NCI-H2227 (cell line): ENCODE results near the gene CPNE7.

Source experiments
- DNase-seq: peaks from one replicate; lab custom pipeline; 2025; ENCODE audit not compliant: unreplicated experiment; lab: John Stamatoyannopoulos, UW

CPNE7 gene

GRCh38 chr16:89548344-89549006 lies 27.1 kb upstream of the CPNE7 start:
- no peak for DNase-seq

- no peak for DNase-seq
These were observed 26.4 kb upstream of the CPNE7 start for GRCh38 chr16:89549007-89549700.

- DNase-seq = no peak
These were observed 25.0 kb upstream of the CPNE7 start for GRCh38 chr16:89550421-89551007.

GRCh38 chr16:89552329-89552728 lies 23.2 kb upstream of the CPNE7 start:
- DNase-seq = no peak

DNA sequence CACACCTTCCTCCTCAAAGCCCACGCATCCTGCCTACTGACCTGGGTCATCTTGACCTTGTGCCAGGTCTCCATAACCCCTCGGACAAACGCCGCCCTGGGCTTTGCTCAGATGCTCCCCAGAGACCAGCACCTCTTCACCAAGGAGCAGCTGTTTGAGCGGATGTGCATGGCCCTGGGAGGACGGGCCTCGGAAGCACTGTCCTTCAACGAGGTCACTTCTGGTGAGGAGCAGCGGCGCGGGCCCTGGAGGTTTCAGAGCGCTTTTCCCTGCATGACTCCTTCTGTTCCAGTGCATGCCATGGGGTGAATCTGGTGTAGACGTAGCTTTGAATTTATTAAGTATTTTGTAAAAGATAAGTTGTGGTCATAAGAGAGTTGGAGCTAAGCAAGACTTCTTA lies 22.6 kb upstream of the CPNE7 start:
- no peak for DNase-seq

- DNase-seq = no peak
These were observed 21.8 kb upstream of the CPNE7 start for GRCh38 chr16:89553733-89554132.

DNA sequence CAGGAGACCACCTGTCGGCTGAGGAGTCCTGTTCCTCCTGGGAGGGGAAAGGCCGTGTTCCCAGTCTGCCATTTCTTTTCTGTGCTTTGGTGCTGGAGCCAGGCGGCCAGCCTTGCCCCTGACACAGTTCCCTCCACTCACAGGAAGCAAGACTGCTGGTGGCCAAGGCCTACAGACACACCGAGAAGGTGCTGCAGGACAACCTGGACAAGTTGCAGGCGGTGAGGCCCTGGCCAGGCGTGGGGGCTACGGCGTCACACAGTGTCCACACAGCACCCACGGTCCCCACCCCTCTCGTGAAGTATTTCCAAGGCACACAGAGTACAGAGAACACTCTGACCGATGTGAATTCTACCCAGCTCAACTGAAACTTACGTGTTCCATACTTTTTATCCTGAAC lies 21.2 kb upstream of the CPNE7 start:
- DNase-seq = no peak

- DNase-seq = no peak
These were observed 20.3 kb upstream of the CPNE7 start for GRCh38 chr16:89555265-89555664.

DNA sequence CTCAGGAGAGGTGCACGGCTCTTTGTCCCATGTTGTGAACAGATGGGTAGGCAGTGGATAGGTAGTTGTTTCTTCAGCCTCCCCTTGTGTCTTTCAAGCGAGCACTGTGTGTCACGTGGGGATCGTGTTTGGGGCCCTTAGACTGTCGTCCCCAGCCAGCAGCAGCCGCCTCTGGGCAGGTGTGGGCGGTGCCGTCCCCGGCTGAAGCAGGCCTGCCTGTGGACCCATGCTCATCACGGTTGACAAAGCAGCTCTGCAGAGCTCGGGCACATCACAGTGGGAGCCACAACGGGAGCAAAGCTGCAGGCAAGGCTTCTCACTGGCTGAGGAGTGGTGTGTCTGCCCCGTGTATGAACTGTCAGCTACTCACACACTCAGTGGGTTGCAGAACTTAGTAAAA lies 19.8 kb upstream of the CPNE7 start:
- no peak for DNase-seq

DNA sequence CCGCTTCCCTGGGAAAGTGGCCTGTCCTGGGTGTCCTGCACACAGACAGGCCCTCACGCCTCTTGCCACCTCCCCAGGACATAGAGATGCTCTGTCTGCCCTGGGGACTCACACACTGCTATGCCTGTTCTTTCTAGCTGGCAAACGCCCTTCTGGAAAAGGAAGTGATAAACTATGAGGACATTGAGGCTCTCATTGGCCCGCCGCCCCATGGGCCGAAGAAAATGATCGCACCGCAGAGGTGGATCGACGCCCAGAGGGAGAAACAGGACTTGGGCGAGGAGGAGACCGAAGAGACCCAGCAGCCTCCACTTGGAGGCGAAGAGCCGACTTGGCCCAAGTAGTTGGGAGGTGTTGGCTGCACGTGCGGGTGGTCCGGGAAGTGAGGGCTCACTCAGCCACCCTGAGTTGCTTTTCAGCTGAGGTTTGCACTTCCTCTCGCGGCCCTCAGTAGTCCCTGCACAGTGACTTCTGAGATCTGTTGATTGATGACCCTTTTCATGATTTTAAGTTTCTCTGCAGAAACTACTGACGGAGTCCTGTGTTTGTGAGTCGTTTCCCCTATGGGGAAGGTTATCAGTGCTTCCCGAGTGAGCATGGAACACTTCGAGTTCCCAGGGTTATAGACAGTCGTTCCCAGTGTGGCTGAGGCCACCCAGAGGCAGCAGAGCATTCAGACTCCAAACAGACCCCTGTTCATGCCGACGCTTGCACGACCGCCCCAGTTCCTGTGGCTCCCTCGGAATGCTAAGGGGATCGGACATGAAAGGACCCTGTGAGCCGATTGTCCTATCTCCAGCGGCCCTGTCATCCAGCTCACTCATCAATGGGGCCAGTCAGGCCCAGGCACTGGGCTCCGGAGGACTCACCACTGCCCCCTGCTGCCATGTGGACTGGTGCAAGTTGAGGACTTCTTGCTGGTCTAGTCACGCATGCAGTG lies 18.5 kb upstream of the CPNE7 start:
- peak; percentile 52 for DNase-seq

DNA sequence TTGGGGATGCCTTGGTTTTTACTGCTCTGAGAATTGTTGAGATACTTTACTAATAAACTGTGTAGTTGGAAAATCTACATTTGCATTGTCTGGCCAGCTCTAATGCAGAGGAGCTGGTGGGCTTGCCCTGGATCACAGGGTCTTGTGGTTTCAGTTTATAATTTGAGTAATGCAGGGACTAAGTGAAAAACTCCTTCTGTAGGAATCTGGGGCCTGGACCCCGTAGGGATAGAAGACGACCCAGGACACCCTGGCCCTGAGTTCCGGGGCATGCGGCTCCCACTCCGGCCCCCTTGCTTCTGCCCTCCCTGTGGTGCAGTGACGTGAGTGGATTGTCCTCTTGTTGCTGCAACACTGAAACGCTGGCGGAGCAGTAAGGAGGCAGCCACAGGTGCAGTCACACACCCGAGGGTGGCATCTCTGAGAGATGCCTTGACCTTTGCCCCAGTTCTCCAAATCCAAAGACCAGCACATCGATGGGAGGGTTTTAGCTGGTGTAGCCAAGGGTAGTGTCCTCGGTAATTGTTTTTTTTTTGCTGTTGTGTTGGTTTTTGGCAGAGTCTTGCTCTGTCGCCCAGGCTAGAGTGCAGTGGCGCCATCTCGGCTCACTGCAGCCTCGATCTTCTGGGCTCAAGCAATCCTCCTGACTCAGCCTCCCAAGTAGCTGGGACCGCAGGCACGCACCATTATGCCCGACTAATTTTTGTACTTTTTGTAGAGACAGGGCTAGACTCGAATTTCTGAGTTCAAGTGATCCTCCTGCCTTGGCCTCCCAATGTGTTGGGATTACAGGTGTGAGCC lies 17.7 kb upstream of the CPNE7 start:
- no peak for DNase-seq

- DNase-seq = peak; percentile 93
These were observed 15.0 kb upstream of the CPNE7 start, which contains the start of gene RPL13 for GRCh38 chr16:89560378-89561141. Gene RPL13, plus strand, starts transcription at chr16:89560682. Its CDS starts 278 bp downstream, at chr16:89560960.

DNA sequence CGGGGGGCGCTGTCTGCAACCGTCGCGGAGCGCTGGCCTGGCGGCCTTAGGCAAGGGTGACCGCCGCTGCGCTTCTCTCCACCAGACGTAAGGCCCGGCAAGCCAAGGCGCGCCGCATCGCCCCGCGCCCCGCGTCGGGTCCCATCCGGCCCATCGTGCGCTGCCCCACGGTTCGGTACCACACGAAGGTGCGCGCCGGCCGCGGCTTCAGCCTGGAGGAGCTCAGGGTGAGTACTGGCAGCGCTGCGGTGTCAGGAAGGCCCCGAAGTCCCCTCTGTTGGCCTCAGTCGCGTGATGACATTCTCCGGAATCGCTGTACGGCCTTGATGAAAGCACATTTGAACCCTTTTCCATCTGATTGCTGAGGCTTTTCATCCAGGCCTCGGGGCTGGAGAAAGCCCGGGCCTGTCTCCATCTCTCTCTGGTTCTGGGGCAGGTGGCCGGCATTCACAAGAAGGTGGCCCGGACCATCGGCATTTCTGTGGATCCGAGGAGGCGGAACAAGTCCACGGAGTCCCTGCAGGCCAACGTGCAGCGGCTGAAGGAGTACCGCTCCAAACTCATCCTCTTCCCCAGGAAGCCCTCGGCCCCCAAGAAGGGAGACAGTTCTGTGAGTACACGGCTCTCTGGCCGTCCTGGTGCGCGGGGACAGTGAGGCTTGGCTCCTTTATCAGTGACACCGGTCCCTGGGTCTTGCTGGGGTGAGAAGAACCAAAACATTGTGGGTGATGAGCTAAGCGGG lies 14.2 kb upstream of the CPNE7 start:
- DNase-seq = no peak

- DNase-seq = no peak
These were observed 13.5 kb upstream of the CPNE7 start for GRCh38 chr16:89561884-89562599.

DNA sequence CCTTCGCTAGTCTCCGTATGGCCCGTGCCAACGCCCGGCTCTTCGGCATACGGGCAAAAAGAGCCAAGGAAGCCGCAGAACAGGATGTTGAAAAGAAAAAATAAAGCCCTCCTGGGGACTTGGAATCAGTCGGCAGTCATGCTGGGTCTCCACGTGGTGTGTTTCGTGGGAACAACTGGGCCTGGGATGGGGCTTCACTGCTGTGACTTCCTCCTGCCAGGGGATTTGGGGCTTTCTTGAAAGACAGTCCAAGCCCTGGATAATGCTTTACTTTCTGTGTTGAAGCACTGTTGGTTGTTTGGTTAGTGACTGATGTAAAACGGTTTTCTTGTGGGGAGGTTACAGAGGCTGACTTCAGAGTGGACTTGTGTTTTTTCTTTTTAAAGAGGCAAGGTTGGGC lies 12.6 kb upstream of the CPNE7 start:
- DNase-seq = no peak

DNA sequence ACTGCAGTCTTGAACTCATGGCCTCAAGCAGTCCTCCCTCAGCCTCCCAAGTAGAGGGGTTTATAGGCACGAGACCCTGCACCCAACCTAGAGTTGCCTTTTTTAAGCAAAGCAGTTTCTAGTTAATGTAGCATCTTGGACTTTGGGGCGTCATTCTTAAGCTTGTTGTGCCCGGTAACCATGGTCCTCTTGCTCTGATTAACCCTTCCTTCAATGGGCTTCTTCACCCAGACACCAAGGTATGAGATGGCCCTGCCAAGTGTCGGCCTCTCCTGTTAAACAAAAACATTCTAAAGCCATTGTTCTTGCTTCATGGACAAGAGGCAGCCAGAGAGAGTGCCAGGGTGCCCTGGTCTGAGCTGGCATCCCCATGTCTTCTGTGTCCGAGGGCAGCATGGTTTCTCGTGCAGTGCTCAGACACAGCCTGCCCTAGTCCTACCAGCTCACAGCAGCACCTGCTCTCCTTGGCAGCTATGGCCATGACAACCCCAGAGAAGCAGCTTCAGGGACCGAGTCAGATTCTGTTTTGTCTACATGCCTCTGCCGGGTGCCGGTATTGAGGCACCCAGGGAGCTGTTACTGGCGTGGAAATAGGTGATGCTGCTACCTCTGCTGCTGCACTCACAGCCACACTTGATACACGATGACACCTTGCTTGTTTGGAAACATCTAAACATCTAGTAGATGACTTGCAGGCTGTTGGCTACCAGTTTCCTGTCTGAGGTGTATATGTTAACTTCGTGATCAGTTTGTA lies 11.7 kb upstream of the CPNE7 start:
- DNase-seq = no peak

DNA sequence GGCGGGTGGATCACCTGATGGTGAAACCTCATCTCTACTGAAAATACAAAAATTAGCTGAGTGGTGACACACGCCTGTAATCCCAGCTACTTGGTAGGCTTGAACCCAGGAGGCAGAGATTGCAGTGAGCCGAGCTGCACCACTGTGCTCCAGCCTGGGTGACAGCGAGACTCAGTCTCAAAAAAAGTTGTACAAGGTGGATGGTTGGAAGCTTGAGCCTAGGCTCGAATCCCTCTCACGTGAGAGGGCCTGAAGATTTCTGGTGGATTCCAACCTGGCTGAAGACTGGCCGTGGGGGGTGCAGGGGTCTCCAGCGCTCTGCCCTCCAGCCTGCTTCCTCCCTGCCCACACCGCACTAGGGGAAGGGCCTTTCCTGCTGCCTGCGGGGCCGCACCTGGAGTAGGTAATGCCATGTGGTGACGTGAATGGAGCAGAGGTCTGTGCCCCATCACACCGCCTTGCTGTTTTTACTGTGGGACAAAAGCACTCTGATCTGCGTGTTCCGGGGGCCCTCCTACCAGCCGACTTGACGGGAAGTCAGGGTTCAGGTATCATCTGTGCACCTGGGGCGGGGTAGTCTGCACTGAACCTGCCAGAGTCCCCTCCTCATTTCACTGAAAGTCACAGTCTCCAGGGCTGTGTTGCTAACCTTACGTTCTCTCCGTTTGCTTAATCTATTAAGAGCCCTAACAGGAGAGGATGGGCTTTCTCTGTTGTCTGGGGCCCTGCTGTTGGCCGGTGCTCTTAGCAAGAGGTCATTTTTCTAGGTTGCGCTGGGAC lies 10.9 kb upstream of the CPNE7 start:
- no peak for DNase-seq
